Right lobe of liver (tissue), 4 donors: Measurements from ENCODE around the gene ATP1A1.

Source experiments
- POLR2A ChIP-seq: fragments of 450-650 bp; IDR thresholded peaks from one replicate; pipeline ENCODE4 v1.6.1; 2017; ENCODE audit warnings: antibody characterized with exemption, mild to moderate bottlenecking
- TF ChIP-seq, protein P1 (sequence below), 4 donors: fragments of 200-600 bp in 3 of 4; fragments of 450-650 bp in 1 of 4; IDR thresholded peaks; one replicate each; pipeline versions ENCODE4 v1.5.1 to v1.8.0; 2016 to 2022; ENCODE audit warnings: antibody characterized with exemption in 4 of 4, mild to moderate bottlenecking in 2 of 4
- donor health status: DM: no; HTN: no; CAD: no.
- donor health status: DM: no; HTN: no; CAD: no.
- donor health status: DM: no; HTN: yes; CAD: no.

DNA sequence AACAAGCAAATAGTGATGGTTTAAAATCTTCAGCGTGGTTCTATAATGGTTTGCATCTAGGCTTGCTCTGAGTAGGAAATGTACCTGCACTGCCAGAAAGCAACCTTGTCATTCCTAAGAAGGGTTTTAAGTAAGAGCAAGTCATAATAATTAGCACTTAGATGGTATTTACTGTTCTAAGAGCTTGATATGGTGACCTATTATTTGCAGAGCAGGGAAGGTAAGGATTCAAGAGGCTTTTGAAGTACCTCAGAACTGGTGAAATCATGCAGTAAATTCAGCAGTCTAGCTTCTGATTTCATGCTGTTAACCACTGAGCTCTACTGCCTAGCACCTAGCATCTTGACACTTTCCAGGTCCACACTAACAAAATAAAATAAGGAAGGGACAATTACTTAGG lies 23.7 kb downstream of the ATP1A1 start:
- TF ChIP-seq, protein P1, sequence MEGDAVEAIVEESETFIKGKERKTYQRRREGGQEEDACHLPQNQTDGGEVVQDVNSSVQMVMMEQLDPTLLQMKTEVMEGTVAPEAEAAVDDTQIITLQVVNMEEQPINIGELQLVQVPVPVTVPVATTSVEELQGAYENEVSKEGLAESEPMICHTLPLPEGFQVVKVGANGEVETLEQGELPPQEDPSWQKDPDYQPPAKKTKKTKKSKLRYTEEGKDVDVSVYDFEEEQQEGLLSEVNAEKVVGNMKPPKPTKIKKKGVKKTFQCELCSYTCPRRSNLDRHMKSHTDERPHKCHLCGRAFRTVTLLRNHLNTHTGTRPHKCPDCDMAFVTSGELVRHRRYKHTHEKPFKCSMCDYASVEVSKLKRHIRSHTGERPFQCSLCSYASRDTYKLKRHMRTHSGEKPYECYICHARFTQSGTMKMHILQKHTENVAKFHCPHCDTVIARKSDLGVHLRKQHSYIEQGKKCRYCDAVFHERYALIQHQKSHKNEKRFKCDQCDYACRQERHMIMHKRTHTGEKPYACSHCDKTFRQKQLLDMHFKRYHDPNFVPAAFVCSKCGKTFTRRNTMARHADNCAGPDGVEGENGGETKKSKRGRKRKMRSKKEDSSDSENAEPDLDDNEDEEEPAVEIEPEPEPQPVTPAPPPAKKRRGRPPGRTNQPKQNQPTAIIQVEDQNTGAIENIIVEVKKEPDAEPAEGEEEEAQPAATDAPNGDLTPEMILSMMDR (IDR thresholded peaks at IDR 0.05) = no peak
- no peak for TF ChIP-seq POLR2A
